H9 (cell line): ENCODE measurements around the gene CRHR2. TPM values are rescaled to one million over a fixed set of nuclear protein-coding genes. Genes with fewer than 3 reads are reported as not detected.

ENCODE experiments used
- DNase-seq: peaks from one replicate; pipeline ENCODE4 v3.0.0-alpha.2; 2017
- H2AFZ ChIP-seq: one replicate; pipeline ENCODE4 v1.6.1; 2013; ENCODE audit warnings: mild to moderate bottlenecking, low read length, control low read depth, moderate library complexity
- H2AK5ac ChIP-seq: 2 replicates; pipeline ENCODE4 v1.6.1; 2013; ENCODE audit warnings: low read length, control low read depth, mixed read lengths; ENCODE audit not compliant: insufficient read length
- H2BK120ac ChIP-seq: one replicate; pipeline ENCODE4 v1.6.1; 2013; ENCODE audit warnings: low read depth, mild to moderate bottlenecking, low read length, control low read depth, inconsistent platforms; ENCODE audit not compliant: poor library complexity, severe bottlenecking
- H2BK12ac ChIP-seq: 2 replicates; pipeline ENCODE4 v1.6.1; 2013; ENCODE audit warnings: low read length, control low read depth, mixed read lengths, low read depth; ENCODE audit not compliant: insufficient read length
- H2BK15ac ChIP-seq: 2 replicates; pipeline ENCODE4 v1.6.1; 2013; ENCODE audit warnings: low read depth, low read length, control low read depth
- H2BK20ac ChIP-seq: one replicate; pipeline ENCODE4 v1.6.1; 2013; ENCODE audit warnings: low read depth, mild to moderate bottlenecking, low read length, control low read depth, inconsistent platforms; ENCODE audit not compliant: poor library complexity, severe bottlenecking
- H2BK5ac ChIP-seq: 2 replicates; pipeline ENCODE4 v1.6.1; 2013; ENCODE audit warnings: low read length, control low read depth, mixed read lengths; ENCODE audit not compliant: insufficient read length
- H3K14ac ChIP-seq: 2 replicates; pipeline ENCODE4 v1.6.1; 2013; ENCODE audit warnings: low read length, control low read depth; ENCODE audit not compliant: insufficient read depth
- H3K18ac ChIP-seq: 2 replicates; pipeline ENCODE4 v1.6.1; 2013; ENCODE audit warnings: low read depth, mild to moderate bottlenecking, mixed read lengths, low read length, control low read depth; ENCODE audit not compliant: insufficient read length
- H3K23ac ChIP-seq: 2 replicates; pipeline ENCODE4 v1.6.1; 2013; ENCODE audit warnings: low read length, control low read depth, mixed read lengths, low read depth; ENCODE audit not compliant: insufficient read length
- H3K23me2 ChIP-seq: 2 replicates; pipeline ENCODE4 v1.6.1; 2013; ENCODE audit warnings: low read depth, mild to moderate bottlenecking, mixed read lengths, low read length, control low read depth; ENCODE audit not compliant: insufficient read length, poor library complexity, severe bottlenecking
- H3K27ac ChIP-seq: 2 replicates; pipeline ENCODE4 v1.5.1; 2013; ENCODE audit warnings: low read length, control low read depth, mixed read lengths, low read depth; ENCODE audit not compliant: insufficient read length
- H3K27me3 ChIP-seq: 2 replicates; pipeline ENCODE4 v1.6.1; 2013; ENCODE audit warnings: low read length, control low read depth, inconsistent platforms; ENCODE audit not compliant: insufficient read depth
- H3K4ac ChIP-seq: 2 replicates; pipeline ENCODE4 v1.6.1; 2013; ENCODE audit warnings: low read depth, mild to moderate bottlenecking, control low read depth, inconsistent platforms, low read length, moderate library complexity
- H3K4me1 ChIP-seq: 2 replicates; pipeline ENCODE4 v1.6.1; 2013; ENCODE audit warnings: low read length, control low read depth, inconsistent platforms; ENCODE audit not compliant: insufficient read depth
- H3K4me2 ChIP-seq: 2 replicates; pipeline ENCODE4 v1.6.1; 2013; ENCODE audit warnings: low read length, control low read depth, mixed read lengths; ENCODE audit not compliant: insufficient read length, insufficient read depth
- H3K56ac ChIP-seq: 2 replicates; pipeline ENCODE4 v1.6.1; 2013; ENCODE audit warnings: low read depth, mild to moderate bottlenecking, mixed read lengths, low read length, control low read depth; ENCODE audit not compliant: insufficient read length
- H3K79me1 ChIP-seq: 2 replicates; pipeline ENCODE4 v1.6.1; 2013; ENCODE audit warnings: low read depth, mild to moderate bottlenecking, moderate library complexity, low read length, control low read depth, inconsistent platforms; ENCODE audit not compliant: insufficient read depth, poor library complexity, severe bottlenecking
- H3K79me2 ChIP-seq: 2 replicates; pipeline ENCODE4 v1.6.1; 2013; ENCODE audit warnings: low read length, control low read depth, inconsistent platforms; ENCODE audit not compliant: insufficient read depth
- H3K9ac ChIP-seq: 2 replicates; pipeline ENCODE4 v1.6.1; 2013; ENCODE audit warnings: low read length, control low read depth, mixed read lengths; ENCODE audit not compliant: insufficient read length; ENCODE audit errors: extremely low read depth
- H3K9me3 ChIP-seq: one replicate; pipeline ENCODE4 v1.6.1; 2013; ENCODE audit warnings: low read depth, low read length, inconsistent platforms; ENCODE audit not compliant: control insufficient read depth
- H3T11ph ChIP-seq: one replicate; pipeline ENCODE4 v1.6.1; 2013; ENCODE audit warnings: mild to moderate bottlenecking, low read length, control low read depth, inconsistent platforms
- H4K20me1 ChIP-seq: one replicate; pipeline ENCODE4 v1.6.1; 2013; ENCODE audit not compliant: control insufficient read depth, insufficient read length, insufficient read depth
- H4K5ac ChIP-seq: 2 replicates; pipeline ENCODE4 v1.6.1; 2013; ENCODE audit warnings: low read depth, mild to moderate bottlenecking, mixed read lengths, low read length, control low read depth; ENCODE audit not compliant: insufficient read length
- H4K8ac ChIP-seq: replicated peaks from 2 replicates; pipeline ENCODE4 v1.6.1; 2013; ENCODE audit warnings: low read length, control low read depth, mixed read lengths, low read depth; ENCODE audit not compliant: insufficient read length
- H4K91ac ChIP-seq: 2 replicates; pipeline ENCODE4 v1.6.1; 2013; ENCODE audit warnings: low read depth, mild to moderate bottlenecking, moderate library complexity, mixed read lengths, low read length, control low read depth; ENCODE audit not compliant: insufficient read length
- H3K27ac Mint-ChIP-seq, 3 experiments: 2 replicates in 2 of 3; 3 replicates in 1 of 3; pipeline ENCODE4 v1.8.0; 2020 to 2021; ENCODE audit warnings: mixed read lengths in 3 of 3, mild to moderate bottlenecking in 1 of 3, moderate library complexity in 1 of 3
- H3K27me3 Mint-ChIP-seq: 2 replicates; pipeline ENCODE4 v1.8.0; 2021; ENCODE audit warnings: low read depth, mild to moderate bottlenecking, moderate library complexity, mixed read lengths
- H3K36me3 Mint-ChIP-seq, 3 experiments: 2 replicates in 2 of 3; 3 replicates in 1 of 3; pipeline ENCODE4 v1.8.0; 2020 to 2021; ENCODE audit warnings: low read depth in 3 of 3, mixed read lengths in 3 of 3; ENCODE audit not compliant: insufficient read depth in 1 of 3
- H3K4me1 Mint-ChIP-seq, 2 experiments: 2 replicates each; pipeline ENCODE4 v1.8.0; 2020; ENCODE audit warnings: mixed read lengths in 2 of 2
- H3K4me3 Mint-ChIP-seq, 2 experiments: 2 replicates in 1 of 2; 3 replicates in 1 of 2; pipeline ENCODE4 v1.8.0; 2020 to 2021; ENCODE audit warnings: mild to moderate bottlenecking in 2 of 2, mixed read lengths in 2 of 2, moderate library complexity in 1 of 2
- H3K9me3 Mint-ChIP-seq, 2 experiments: 2 replicates in 1 of 2; 3 replicates in 1 of 2; pipeline ENCODE4 v1.8.0; 2020; ENCODE audit warnings: mild to moderate bottlenecking in 2 of 2, mixed read lengths in 2 of 2, moderate library complexity in 1 of 2
- WGBS: extraction: QIAGEN DNeasy Blood & Tissue Kit; methylation state at CpG from one replicate; pipeline ENCODE4 v1.1.7; 2013; ENCODE audit warnings: missing lambda C conversion rate, low lambda C conversion rate, mixed read lengths; ENCODE audit not compliant: insufficient read length; ENCODE audit errors: extremely low coverage; 5-methylcytosine and 5-hydroxymethylcytosine counted together
- total RNA-seq: library from RNA; stranded (reverse); gene quantifications from 2 replicates; pipeline ENCODE4 v1.2.1, GENCODE V29; 2021
- TF ChIP-seq, protein P1 (sequence below): fragments of 200-600 bp; sonication (generic); conservative IDR thresholded peaks from 3 replicates; pipeline ENCODE4 v1.8.0; 2021; ENCODE audit warnings: antibody characterized with exemption, mild to moderate bottlenecking

Gene CRHR2
- total RNA-seq, 1 experiment from 2014 or later: 0.07 TPM

DNA sequence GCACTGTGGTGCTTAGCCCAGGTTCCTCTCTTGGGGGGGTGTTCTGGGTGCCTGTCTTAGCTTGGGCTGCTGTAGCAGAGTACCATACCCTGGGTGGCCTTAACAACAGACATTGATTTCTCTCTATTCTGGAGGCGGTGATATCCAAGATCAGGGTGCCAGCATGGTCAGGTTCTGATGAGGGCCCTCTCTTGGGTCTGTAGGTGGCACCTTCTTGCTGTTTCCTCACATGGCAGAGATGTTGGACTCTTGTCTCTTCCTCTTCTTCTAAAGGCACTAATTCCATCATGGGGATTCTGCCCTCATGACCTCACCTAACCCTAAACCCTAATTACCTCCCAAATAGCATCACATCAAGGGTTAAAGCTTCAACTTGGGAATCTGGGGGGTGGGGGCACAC lies 19.9 kb upstream of the CRHR2 start:
- H4K91ac ChIP-seq: no peak overlapping the region
- TF ChIP-seq, protein P1, sequence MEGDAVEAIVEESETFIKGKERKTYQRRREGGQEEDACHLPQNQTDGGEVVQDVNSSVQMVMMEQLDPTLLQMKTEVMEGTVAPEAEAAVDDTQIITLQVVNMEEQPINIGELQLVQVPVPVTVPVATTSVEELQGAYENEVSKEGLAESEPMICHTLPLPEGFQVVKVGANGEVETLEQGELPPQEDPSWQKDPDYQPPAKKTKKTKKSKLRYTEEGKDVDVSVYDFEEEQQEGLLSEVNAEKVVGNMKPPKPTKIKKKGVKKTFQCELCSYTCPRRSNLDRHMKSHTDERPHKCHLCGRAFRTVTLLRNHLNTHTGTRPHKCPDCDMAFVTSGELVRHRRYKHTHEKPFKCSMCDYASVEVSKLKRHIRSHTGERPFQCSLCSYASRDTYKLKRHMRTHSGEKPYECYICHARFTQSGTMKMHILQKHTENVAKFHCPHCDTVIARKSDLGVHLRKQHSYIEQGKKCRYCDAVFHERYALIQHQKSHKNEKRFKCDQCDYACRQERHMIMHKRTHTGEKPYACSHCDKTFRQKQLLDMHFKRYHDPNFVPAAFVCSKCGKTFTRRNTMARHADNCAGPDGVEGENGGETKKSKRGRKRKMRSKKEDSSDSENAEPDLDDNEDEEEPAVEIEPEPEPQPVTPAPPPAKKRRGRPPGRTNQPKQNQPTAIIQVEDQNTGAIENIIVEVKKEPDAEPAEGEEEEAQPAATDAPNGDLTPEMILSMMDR: peak; percentile 63
- Mint-ChIP-seq H3K4me3 (no peak overlapping the region), H3K9me3 (no peaks in the 10 kb centered on the region; a peak in 1 of 5 replicates), H3K27ac (no peak overlapping the region), H3K4me1 (peaks cover 38 to 39% of the 10 kb centered on the region in 2 experiments), H3K27me3 (peaks cover 16% of the 10 kb centered on the region), H3K36me3 (no peaks in the 10 kb centered on the region)
- no peak overlapping the region for H3K18ac ChIP-seq
- no peak overlapping the region for H4K5ac ChIP-seq
- H3K56ac ChIP-seq: no peak overlapping the region
- H4K8ac ChIP-seq: no peak overlapping the region
- no peaks in the 10 kb centered on the region for H3K9me3 ChIP-seq
- no peaks in the 10 kb centered on the region; the same call in 1 of the 2 replicates for H3K4me1 ChIP-seq
- H3K4me2 ChIP-seq: no peak overlapping the region
- no peak overlapping the region for H2BK12ac ChIP-seq
- peak; percentile 41 for DNase-seq
- H2AK5ac ChIP-seq: no peak overlapping the region
- no peak overlapping the region for H2BK20ac ChIP-seq
- H3K23ac ChIP-seq: no peak overlapping the region
- no peak overlapping the region for H2BK15ac ChIP-seq
- H2BK5ac ChIP-seq: no peak overlapping the region
- H3K23me2 ChIP-seq: no peaks in the 10 kb centered on the region
- no peak overlapping the region for H3K4ac ChIP-seq
- no peaks in the 10 kb centered on the region for H3K27me3 ChIP-seq
- H2AFZ ChIP-seq: no peak overlapping the region
- H2BK120ac ChIP-seq: no peak overlapping the region
- WGBS: no CpG with 5 or more reads among the region's 1 CpG
- H4K20me1 ChIP-seq: no peaks in the 10 kb centered on the region
- H3T11ph ChIP-seq: no peak overlapping the region
- no peak overlapping the region for H3K14ac ChIP-seq
- no peak overlapping the region for H3K9ac ChIP-seq
- no peaks in the 10 kb centered on the region for H3K79me2 ChIP-seq
- no peak overlapping the region for H3K27ac ChIP-seq
- no peaks in the 10 kb centered on the region for H3K79me1 ChIP-seq
